ENCODE measurements around the gene DNAJC3. TPM values are rescaled to one million over a fixed set of nuclear protein-coding genes. Genes with fewer than 3 reads are reported as not detected.

Gene DNAJC3
- polyA plus RNA-seq, 1 of the 3 experiments (the other 2 are of a cell fraction): 5.8 TPM

GRCh38 chr13:95801825-95802224, 124.9 kb downstream of the DNAJC3 start:
- H3K27ac ChIP-seq (ENCODE audit: low read depth in 2 of 2, low read length in 1 of 2): no peak overlapping the region
- H3K9me3 ChIP-seq: peaks cover 13% of the 10 kb centered on the region; the same call in 1 of the 2 replicates
- peaks cover 12 to 30% of the 10 kb centered on the region in 2 experiments for H3K36me3 ChIP-seq (replicated peaks in 1 of 2; ENCODE audit: control insufficient read depth in 1 of 2, insufficient read depth in 2 of 2, low read length in 1 of 2)
- POLR2A ChIA-PET: no interaction called here
- H3K9ac ChIP-seq: no peak overlapping the region
- 94% methylated on average over 4 of the region's 4 CpGs for WGBS (ENCODE audit: low lambda C conversion rate)
- CTCF ChIA-PET: interaction anchor here (0.9 kb wide), 1 partner anchor 32 kb away, joined by 6 read pairs; no protein-coding TSS in a partner anchor
- H3K9me2 ChIP-seq: no peaks in the 10 kb centered on the region
- H3K79me2 ChIP-seq (ENCODE audit: insufficient read depth): no peaks in the 10 kb centered on the region; the same call in 1 of the 2 replicates
- no peak overlapping the region for H3K4me3 ChIP-seq (ENCODE audit: low read depth in 2 of 2, low read length in 1 of 2)
- H3K27me3 ChIP-seq (ENCODE audit: insufficient read depth): no peaks in the 10 kb centered on the region
- H2AFZ ChIP-seq (ENCODE audit: low read depth): no peak overlapping the region
- TF ChIP-seq USF2 (IDR thresholded peaks at IDR 0.05; ENCODE audit: borderline replicate concordance, low read depth, low read length) (no peak), RCOR1 (IDR thresholded peaks at IDR 0.05; ENCODE audit: low read length) (no peak), CTCF (IDR thresholded peaks at IDR 0.05) (no peak), IRF3 (IDR thresholded peaks at IDR 0.05; ENCODE audit: low read depth, low read length) (no peak), USF1 (IDR thresholded peaks at IDR 0.05; ENCODE audit: borderline replicate concordance, low read depth) (no peak), MAX (IDR thresholded peaks at IDR 0.05; ENCODE audit: low read depth) (no peak), RAD21 (IDR thresholded peaks at IDR 0.05; ENCODE audit: low read length) (no peak)
- no peaks in the 10 kb centered on the region for H3F3A ChIP-seq (replicated peaks; ENCODE audit: insufficient read depth)
- H4K20me1 ChIP-seq (ENCODE audit: insufficient read depth): no peaks in the 10 kb centered on the region
- no peak for DNase-seq
- no peak overlapping the region for H3K4me2 ChIP-seq
- no peaks in the 10 kb centered on the region; a peak in 1 of 4 replicates for H3K4me1 ChIP-seq (ENCODE audit: control insufficient read depth in 1 of 2, insufficient read depth in 2 of 2, low read depth in 1 of 2, low read length in 1 of 2)

GRCh38 chr13:95805921-95806320, 129.0 kb downstream of the DNAJC3 start:
- POLR2A ChIA-PET: no interaction called here
- no peak overlapping the region for H3K9ac ChIP-seq
- H3K27ac ChIP-seq (ENCODE audit: low read depth in 2 of 2, low read length in 1 of 2): no peak overlapping the region
- no peak for DNase-seq
- H3K9me3 ChIP-seq: peaks cover 13% of the 10 kb centered on the region; the same call in 1 of the 2 replicates
- H3K4me1 ChIP-seq (ENCODE audit: control insufficient read depth in 1 of 2, insufficient read depth in 2 of 2, low read depth in 1 of 2, low read length in 1 of 2): no peaks in the 10 kb centered on the region
- H3F3A ChIP-seq (replicated peaks; ENCODE audit: insufficient read depth): no peaks in the 10 kb centered on the region
- no peak overlapping the region for H2AFZ ChIP-seq (ENCODE audit: low read depth)
- CTCF ChIA-PET: no interaction called here
- H3K27me3 ChIP-seq (ENCODE audit: insufficient read depth): no peaks in the 10 kb centered on the region
- H3K79me2 ChIP-seq (ENCODE audit: insufficient read depth): no peaks in the 10 kb centered on the region
- H3K36me3 ChIP-seq (replicated peaks in 1 of 2; ENCODE audit: control insufficient read depth in 1 of 2, insufficient read depth in 2 of 2, low read length in 1 of 2): peaks cover 5 to 28% of the 10 kb centered on the region in 2 experiments
- H3K9me2 ChIP-seq: no peaks in the 10 kb centered on the region
- H4K20me1 ChIP-seq (ENCODE audit: insufficient read depth): no peaks in the 10 kb centered on the region
- H3K4me3 ChIP-seq (ENCODE audit: low read depth in 2 of 2, low read length in 1 of 2): no peak overlapping the region
- H3K4me2 ChIP-seq: no peak overlapping the region
- no peak for TF ChIP-seq USF1 (IDR thresholded peaks at IDR 0.05; ENCODE audit: borderline replicate concordance, low read depth)
- TF ChIP-seq GABPA (IDR thresholded peaks at IDR 0.05; ENCODE audit: low read depth): no peak
- no peak for TF ChIP-seq RAD21 (IDR thresholded peaks at IDR 0.05; ENCODE audit: low read length)
- TF ChIP-seq SIN3A (IDR thresholded peaks at IDR 0.05; ENCODE audit: borderline replicate concordance, low read depth, low read length): no peak
- TF ChIP-seq RCOR1 (IDR thresholded peaks at IDR 0.05; ENCODE audit: low read length): no peak
- no peak for TF ChIP-seq TAF1 (IDR thresholded peaks at IDR 0.05; ENCODE audit: borderline replicate concordance, low read depth, low read length)
- no peak for TF ChIP-seq IRF3 (IDR thresholded peaks at IDR 0.05; ENCODE audit: low read depth, low read length)
- TF ChIP-seq REST (IDR thresholded peaks at IDR 0.05; ENCODE audit: low read depth, low read length): no peak
- no peak for TF ChIP-seq JUND (IDR thresholded peaks at IDR 0.05)
- no peak for TF ChIP-seq NRF1 (IDR thresholded peaks at IDR 0.05; ENCODE audit: low read depth, low read length)
- no peak for TF ChIP-seq FOSL2 (IDR thresholded peaks at IDR 0.05; ENCODE audit: borderline replicate concordance, low read depth)
- no peak for TF ChIP-seq GATA2 (CRISPR knock-in tag; IDR thresholded peaks at IDR 0.05)
